ENCODE data around the gene AMDHD1. TPM values are rescaled to one million over a fixed set of nuclear protein-coding genes. Genes with fewer than 3 reads are reported as not detected.
"Not testable (repeated sequence)": the region's sequence is repeated elsewhere in the genome, so short reads cannot be mapped to it uniquely, and the experiment has no call there.

The AMDHD1 gene
- total and polyA plus RNA-seq, 10 of the 15 experiments (the other 5 are each of a cell fraction or from before 2014, with no cell fraction given), result 0.04 to 0.28 (median 0.13) TPM; not detected in 4

DNA sequence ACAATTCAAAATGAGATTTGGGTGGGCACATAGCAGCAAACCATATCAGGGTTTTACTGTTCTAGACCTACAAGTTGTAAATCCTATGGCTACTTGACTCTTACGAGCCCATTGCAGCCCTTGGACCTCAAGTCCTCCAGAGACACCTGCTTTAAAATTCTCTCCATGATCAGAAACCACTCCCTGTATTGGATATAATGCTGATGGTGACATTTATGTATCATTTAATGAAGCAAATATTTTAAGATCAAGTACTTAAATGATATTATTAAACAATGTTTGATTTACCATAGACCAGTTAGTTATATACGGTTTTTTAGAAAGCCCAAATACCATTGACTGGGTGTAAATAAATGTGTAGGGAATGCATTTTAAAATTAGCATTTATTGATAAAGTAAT, 24.2 kb downstream of the AMDHD1 start:
- TF ChIP-seq NR2C2 (IDR thresholded peaks at IDR 0.05; ENCODE audit: borderline replicate concordance, control insufficient read depth, insufficient read length, low read depth), result no peak
- H3K9ac ChIP-seq (ENCODE audit: control insufficient read depth, insufficient read depth, low read length), result no peak overlapping the region
- ATAC-seq (no peak), DNase-seq (ENCODE audit: low read depth, low spot score) (no peak), FAIRE-seq (no peak)
- BruUV-seq (replicated peaks), result no TSS peak
- WGBS (ENCODE audit: insufficient coverage, insufficient replicate concordance, low lambda C conversion rate, missing lambda C conversion rate), result 59% methylated on average over 2 of the region's 2 CpGs
- H4K20me1 ChIP-seq (ENCODE audit: control insufficient read depth, insufficient read depth), result no peaks in the 10 kb centered on the region
- POLR2A ChIA-PET, result no interaction called here
- intact Hi-C loops (cut with micrococcal nuclease; ENCODE audit: unreplicated experiment), result no loop called here
- H3K4me3 ChIP-seq, result no peak overlapping the region
- no peak overlapping the region for H2AFZ ChIP-seq (ENCODE audit: control insufficient read depth, low read depth, low read length)
- RAD21 ChIA-PET (ENCODE audit: unreplicated experiment), result no interaction called here
- no peak overlapping the region for H3K4me2 ChIP-seq (ENCODE audit: control insufficient read depth, insufficient read depth)
- no peaks in the 10 kb centered on the region for H3K27me3 ChIP-seq (replicated peaks in 1 of 2; ENCODE audit: control insufficient read depth in 2 of 2, insufficient read depth in 2 of 2, low read length in 1 of 2)
- H3K4me1 ChIP-seq (ENCODE audit: control insufficient read depth, insufficient read depth, low read length), result no peaks in the 10 kb centered on the region
- H3K9me3 ChIP-seq (replicated peaks; ENCODE audit: control insufficient read depth, insufficient read depth, low read length), result no peaks in the 10 kb centered on the region
- no peaks in the 10 kb centered on the region for H3K36me3 ChIP-seq (ENCODE audit: control insufficient read depth in 2 of 2, insufficient read depth in 2 of 2, low read length in 1 of 2)
- no peak overlapping the region for H3K27ac ChIP-seq (ENCODE audit: control insufficient read depth, insufficient read depth)
- SMC1A ChIA-PET (ENCODE audit: uncharacterized antibody, unreplicated experiment), result interaction anchor here (1.0 kb wide), 1 partner anchor 14 kb away, joined by 3 read pairs; no protein-coding TSS in a partner anchor
- H3K79me2 ChIP-seq (ENCODE audit: control insufficient read depth, insufficient read depth, low read length), result no peaks in the 10 kb centered on the region
- in situ Hi-C loops (cut with MboI), result no loop called here
- CTCF ChIA-PET, result interaction anchor here (3.1 kb wide), 1 partner anchor 49 kb away, joined by 15 read pairs; no protein-coding TSS in a partner anchor

DNA sequence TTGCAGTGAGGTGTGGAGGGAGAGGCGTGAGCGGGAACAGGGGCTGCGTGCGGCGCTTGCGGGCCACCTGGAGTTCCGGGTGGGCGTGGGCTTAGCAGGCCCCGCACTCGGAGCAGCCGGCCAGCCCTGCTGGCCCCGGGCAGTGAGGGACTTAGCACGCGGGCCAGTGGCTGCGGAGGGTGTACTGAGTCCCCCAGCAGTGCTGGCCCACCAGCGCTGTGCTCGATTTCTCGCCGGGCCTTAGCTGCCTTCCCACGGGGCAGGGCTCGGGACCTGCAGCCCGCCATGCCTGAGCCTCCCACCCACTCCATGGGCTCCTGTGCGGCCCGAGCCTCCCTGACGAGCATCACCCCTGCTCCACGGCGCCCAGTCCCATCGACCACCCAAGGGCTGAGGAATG, 26.0 kb downstream of the AMDHD1 start:
- H3K9ac ChIP-seq (ENCODE audit: control insufficient read depth, insufficient read depth, low read length); in situ Hi-C loops (cut with MboI); H3K27me3 ChIP-seq (replicated peaks in 1 of 2; ENCODE audit: control insufficient read depth in 2 of 2, insufficient read depth in 2 of 2, low read length in 1 of 2); H3K4me1 ChIP-seq (ENCODE audit: control insufficient read depth, insufficient read depth, low read length); RAD21 ChIA-PET (ENCODE audit: unreplicated experiment); H3K4me3 ChIP-seq; CTCF ChIA-PET; H2AFZ ChIP-seq (ENCODE audit: control insufficient read depth, low read depth, low read length); POLR2A ChIA-PET; H4K20me1 ChIP-seq (ENCODE audit: control insufficient read depth, insufficient read depth); H3K9me3 ChIP-seq (replicated peaks; ENCODE audit: control insufficient read depth, insufficient read depth, low read length); intact Hi-C loops (cut with micrococcal nuclease; ENCODE audit: unreplicated experiment); H3K36me3 ChIP-seq (ENCODE audit: control insufficient read depth in 2 of 2, insufficient read depth in 2 of 2, low read length in 1 of 2); DNase-seq (ENCODE audit: low read depth, low spot score); FAIRE-seq; H3K27ac ChIP-seq (ENCODE audit: control insufficient read depth, insufficient read depth); BruUV-seq (replicated peaks); H3K4me2 ChIP-seq (ENCODE audit: control insufficient read depth, insufficient read depth); H3K79me2 ChIP-seq (ENCODE audit: control insufficient read depth, insufficient read depth, low read length); ATAC-seq: not testable (repeated sequence)
- WGBS (ENCODE audit: insufficient coverage, insufficient replicate concordance, low lambda C conversion rate, missing lambda C conversion rate), result 73% methylated on average over 23 of the region's 28 CpGs
- SMC1A ChIA-PET (ENCODE audit: uncharacterized antibody, unreplicated experiment), result interaction anchor here (1.2 kb wide), 1 partner anchor 30 kb away, joined by 3 read pairs; no protein-coding TSS in a partner anchor

Measured in GM12878 (cell line).